ENCODE data around the gene ZBTB16. TPM values are rescaled to one million over a fixed set of nuclear protein-coding genes. Genes with fewer than 3 reads are reported as not detected.

ZBTB16 gene
- total RNA-seq, 4 donors from 2014 or later, result 82.7 to 375 (median 189) TPM

DNA sequence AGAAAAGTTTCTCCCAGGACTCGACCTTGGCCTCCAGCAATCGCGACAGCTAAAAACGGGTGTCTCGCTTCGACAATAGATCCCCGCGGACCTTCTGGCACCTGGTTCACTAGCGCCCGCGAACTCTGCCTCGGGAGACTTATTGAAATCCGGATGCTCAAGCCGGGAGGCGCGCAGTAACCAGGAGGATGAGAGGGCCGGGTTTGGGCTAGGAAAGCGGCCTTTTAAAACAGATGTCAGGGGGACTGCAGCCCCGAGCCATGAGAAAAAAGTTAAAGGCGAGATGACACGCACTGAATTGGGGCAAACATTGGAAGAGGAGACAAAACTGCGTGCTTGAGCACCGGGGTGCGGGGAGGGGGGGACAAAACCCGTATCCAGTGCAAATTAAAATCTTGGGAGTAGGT, 637 bp upstream of the ZBTB16 start:
- ATAC-seq (ENCODE audit: low FRiP score), result no peak
- DNase-seq (ENCODE audit: low spot score), result no peak
- TF ChIP-seq, protein P1, sequence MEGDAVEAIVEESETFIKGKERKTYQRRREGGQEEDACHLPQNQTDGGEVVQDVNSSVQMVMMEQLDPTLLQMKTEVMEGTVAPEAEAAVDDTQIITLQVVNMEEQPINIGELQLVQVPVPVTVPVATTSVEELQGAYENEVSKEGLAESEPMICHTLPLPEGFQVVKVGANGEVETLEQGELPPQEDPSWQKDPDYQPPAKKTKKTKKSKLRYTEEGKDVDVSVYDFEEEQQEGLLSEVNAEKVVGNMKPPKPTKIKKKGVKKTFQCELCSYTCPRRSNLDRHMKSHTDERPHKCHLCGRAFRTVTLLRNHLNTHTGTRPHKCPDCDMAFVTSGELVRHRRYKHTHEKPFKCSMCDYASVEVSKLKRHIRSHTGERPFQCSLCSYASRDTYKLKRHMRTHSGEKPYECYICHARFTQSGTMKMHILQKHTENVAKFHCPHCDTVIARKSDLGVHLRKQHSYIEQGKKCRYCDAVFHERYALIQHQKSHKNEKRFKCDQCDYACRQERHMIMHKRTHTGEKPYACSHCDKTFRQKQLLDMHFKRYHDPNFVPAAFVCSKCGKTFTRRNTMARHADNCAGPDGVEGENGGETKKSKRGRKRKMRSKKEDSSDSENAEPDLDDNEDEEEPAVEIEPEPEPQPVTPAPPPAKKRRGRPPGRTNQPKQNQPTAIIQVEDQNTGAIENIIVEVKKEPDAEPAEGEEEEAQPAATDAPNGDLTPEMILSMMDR (IDR thresholded peaks at IDR 0.05), result no peak

DNA sequence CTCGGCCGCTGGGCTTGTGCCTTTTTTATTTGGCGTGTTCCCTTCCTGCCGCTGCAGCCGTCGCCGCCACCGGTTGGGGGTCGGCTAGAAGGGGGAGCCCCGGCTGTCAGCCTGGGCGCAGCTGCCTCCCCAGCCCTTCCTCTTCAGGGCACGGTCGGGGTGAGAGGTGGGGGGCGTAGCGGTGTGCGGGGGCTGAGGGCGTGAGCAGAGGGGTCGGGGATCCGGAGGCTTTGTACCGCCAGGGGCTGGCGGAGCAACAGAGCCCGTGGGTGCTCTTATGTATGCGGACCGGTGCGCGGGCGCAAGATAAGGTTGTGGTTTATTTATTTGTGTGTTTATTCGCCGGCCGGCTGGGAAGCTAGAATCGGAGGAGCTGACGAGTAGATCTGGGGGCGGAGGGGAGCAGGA, 477 bp downstream of the ZBTB16 start:
- DNase-seq (ENCODE audit: low spot score) (no peak), ATAC-seq (ENCODE audit: low FRiP score) (no peak)
- TF ChIP-seq, protein P1 (IDR thresholded peaks at IDR 0.05), result no peak

DNA sequence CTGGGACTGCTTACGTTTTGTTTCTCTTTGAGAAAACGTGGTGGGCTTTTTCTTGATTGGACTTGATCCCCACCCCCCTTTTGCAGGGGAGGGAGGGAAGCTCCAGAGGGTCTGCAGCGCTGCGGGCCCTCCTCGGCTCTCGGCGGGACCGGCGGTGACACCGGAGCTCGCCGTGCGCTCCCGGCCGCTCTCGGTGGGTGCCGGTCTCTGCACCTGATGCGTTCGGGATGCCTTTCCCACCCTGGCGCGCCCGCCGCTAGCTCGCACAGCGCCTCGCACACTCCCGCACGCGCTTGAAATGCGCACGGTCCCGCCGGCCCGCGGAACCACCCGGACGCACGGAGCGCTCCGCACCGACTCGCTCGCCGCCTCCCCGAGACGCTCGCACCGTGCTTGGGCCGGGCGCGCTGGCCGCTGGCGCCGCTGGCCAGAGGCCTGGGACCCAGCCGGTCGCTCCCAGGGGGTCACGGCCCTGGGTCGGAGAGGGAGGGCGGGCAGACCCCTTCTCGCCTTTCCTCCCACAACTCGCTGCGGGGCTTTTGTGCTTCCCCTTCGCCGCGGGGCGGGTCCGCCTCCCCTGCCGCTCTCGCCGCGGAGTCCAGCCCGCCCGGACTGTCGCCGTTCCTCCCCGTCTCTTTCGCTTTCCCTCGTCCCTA, 1.0 kb downstream of the ZBTB16 start:
- no peak for DNase-seq (ENCODE audit: low spot score)
- ATAC-seq (ENCODE audit: low FRiP score), result no peak
- TF ChIP-seq, protein P1 (IDR thresholded peaks at IDR 0.05), result no peak

DNA sequence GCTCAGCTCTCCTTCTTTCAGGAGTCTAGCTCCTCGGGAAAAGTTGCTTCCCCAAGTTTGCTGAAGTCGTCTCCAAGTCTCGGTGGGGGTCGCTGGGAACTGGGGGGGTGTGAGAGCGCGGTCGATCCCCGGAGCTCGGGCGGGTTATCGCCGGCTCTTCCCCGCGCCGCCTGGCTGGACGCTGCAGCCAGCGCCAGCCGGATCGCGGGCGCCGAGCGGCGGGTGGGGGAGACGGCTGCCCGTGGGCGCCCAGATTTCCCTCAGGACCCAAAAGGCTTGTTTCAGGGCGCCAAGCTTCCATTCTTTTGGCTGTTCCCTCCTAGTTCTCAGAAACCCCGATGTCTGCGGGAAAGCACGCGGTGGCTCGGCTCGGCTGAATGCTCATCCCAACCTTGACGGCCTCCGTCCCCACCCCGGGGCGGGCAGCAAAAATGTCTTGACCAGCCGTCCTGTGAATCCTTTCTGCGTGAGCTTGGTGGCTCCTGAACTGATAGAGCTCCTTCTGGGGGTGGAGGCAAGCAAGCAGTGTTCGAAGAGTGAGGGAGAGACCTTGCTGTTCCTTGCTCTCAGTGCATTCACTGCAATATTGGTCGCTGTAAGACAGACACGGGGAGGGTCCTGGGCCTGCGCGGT, 1.7 kb downstream of the ZBTB16 start:
- TF ChIP-seq, protein P1 (IDR thresholded peaks at IDR 0.05), result no peak
- DNase-seq (ENCODE audit: low spot score), result no peak
- ATAC-seq (ENCODE audit: low FRiP score), result no peak

DNA sequence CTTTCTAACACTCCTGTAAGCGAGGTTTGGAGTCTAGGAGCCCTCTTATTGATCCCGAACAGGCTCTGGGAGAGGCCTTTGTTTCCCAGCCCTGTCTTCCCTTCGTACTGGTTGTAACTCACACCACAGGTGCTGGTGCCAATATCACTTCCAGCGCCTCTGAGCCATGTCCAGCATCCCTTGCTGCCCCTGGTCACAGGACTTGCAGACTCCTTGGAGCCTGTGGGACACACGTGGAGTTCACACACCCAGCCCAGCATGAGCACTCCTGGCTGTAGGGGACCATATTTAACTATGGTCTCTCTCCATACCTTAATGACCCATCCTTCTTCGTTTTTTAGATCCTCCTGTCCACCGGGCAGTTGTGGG, 2.2 kb downstream of the ZBTB16 start:
- ATAC-seq (ENCODE audit: low FRiP score) (no peak), DNase-seq (ENCODE audit: low spot score) (no peak)
- TF ChIP-seq, protein P1 (IDR thresholded peaks at IDR 0.05), result no peak

DNA sequence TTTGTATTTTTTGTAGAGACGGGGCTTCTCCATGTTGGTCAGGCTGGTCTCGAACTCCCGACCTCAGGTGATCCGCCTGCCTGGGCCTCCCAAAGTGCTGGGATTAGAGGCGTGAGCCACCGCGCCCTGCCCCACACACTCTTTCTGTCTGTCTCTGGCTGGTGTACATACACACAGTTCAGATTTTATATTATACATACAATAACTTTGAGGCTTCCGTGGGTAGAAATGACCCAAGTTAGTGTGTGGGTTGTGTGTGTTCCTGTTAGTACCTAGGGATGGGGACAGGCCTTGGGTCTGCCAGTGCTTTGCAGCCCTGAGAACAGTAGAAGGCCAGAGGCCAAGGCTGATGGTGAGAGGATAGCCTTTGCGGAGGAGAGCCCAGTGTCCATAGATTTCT, 2.8 kb downstream of the ZBTB16 start:
- DNase-seq (ENCODE audit: low spot score), result no peak
- TF ChIP-seq, protein P1 (IDR thresholded peaks at IDR 0.05), result no peak
- no peak for ATAC-seq (ENCODE audit: low FRiP score)

Data from omental fat pad (tissue), 4 donors.